Natural killer cell (primary cell): Measurements from ENCODE around the gene MAOA. TPM values are rescaled to one million over a fixed set of nuclear protein-coding genes. Genes with fewer than 3 reads are reported as not detected.

Experiments
- ATAC-seq, 3 donors: fragments of 150-1000 bp in 2 of 3; fragments of 200-7000 bp in 1 of 3; cut with Tn5 transposase; 1 replicate in 1 of 3; 2 replicates in 2 of 3; pipeline ENCODE4 v1.10.0; 2021; ENCODE audit warnings: mild to moderate bottlenecking in 2 of 3, moderate library complexity in 2 of 3
- DNase-seq, 2 donors: peaks; one replicate each; pipeline versions ENCODE4 v3.0.0 to v3.0.0-alpha.2; 2013 to 2021; ENCODE audit warnings: mixed read lengths in 1 of 2
- H3K27ac ChIP-seq: one replicate; pipeline ENCODE4 v1.5.1; 2013; ENCODE audit warnings: mild to moderate bottlenecking, low read length
- H3K27me3 ChIP-seq: one replicate; pipeline ENCODE4 v1.6.1; 2013; ENCODE audit warnings: low read length; ENCODE audit not compliant: control insufficient read depth, insufficient read depth
- H3K36me3 ChIP-seq: one replicate; pipeline ENCODE4 v1.6.1; 2013; ENCODE audit warnings: low read length; ENCODE audit not compliant: control insufficient read depth, insufficient read depth
- H3K4me1 ChIP-seq: one replicate; pipeline ENCODE4 v1.6.1; 2013; ENCODE audit warnings: low read length; ENCODE audit not compliant: control insufficient read depth, insufficient read depth
- H3K4me3 ChIP-seq: one replicate; pipeline ENCODE4 v1.5.1; 2013; ENCODE audit warnings: low read length
- H3K9me3 ChIP-seq: one replicate; pipeline ENCODE4 v1.6.1; 2013; ENCODE audit warnings: low read length; ENCODE audit not compliant: control insufficient read depth, insufficient read depth
- H3K27ac Mint-ChIP-seq, 2 donors: one replicate each; pipeline ENCODE4 v1.8.0; 2022; ENCODE audit warnings: mild to moderate bottlenecking in 2 of 2, mixed read lengths in 2 of 2, moderate library complexity in 1 of 2
- H3K27me3 Mint-ChIP-seq, 2 donors: one replicate each; pipeline ENCODE4 v1.8.0; 2022; ENCODE audit warnings: low read depth in 2 of 2, mixed read lengths in 2 of 2
- H3K36me3 Mint-ChIP-seq: one replicate; pipeline ENCODE4 v1.8.0; 2022; ENCODE audit warnings: mixed read lengths
- H3K4me1 Mint-ChIP-seq, 2 donors: one replicate each; pipeline ENCODE4 v1.8.0; 2022; ENCODE audit warnings: mixed read lengths in 2 of 2
- H3K4me3 Mint-ChIP-seq: one replicate; pipeline ENCODE4 v1.8.0; 2022; ENCODE audit warnings: mild to moderate bottlenecking, moderate library complexity, mixed read lengths
- H3K9me3 Mint-ChIP-seq, 2 donors: one replicate each; pipeline ENCODE4 v1.8.0; 2022; ENCODE audit warnings: mixed read lengths in 2 of 2
- WGBS: methylation state at CpG from one replicate; pipeline ENCODE4 v1.1.7; 2013; ENCODE audit warnings: missing lambda C conversion rate; ENCODE audit not compliant: insufficient coverage; 5-methylcytosine and 5-hydroxymethylcytosine counted together
- intact Hi-C: fragments of 100-400 bp; cut with micrococcal nuclease; formaldehyde crosslinking; loops from one replicate; pipeline ENCODE4 v1.14.2; 2022
- total RNA-seq, 4 donors: library from RNA; stranded (reverse); fragments of 120-200 nt in 1 of 4; gene quantifications; one replicate each; pipeline versions ENCODE4 v1.2.3 to v1.2.4, GENCODE V29; 2013 to 2022
- TF ChIP-seq, protein P1 (sequence below): fragments of 200-600 bp; IDR thresholded peaks from one replicate; pipeline ENCODE4 v1.8.0; 2022; ENCODE audit warnings: antibody characterized with exemption

Gene MAOA
- total RNA-seq, 3 donors from 2014 or later (not counting 1 experiment from before 2014, with no cell fraction given), result 0.05 TPM; not detected in 2

DNA sequence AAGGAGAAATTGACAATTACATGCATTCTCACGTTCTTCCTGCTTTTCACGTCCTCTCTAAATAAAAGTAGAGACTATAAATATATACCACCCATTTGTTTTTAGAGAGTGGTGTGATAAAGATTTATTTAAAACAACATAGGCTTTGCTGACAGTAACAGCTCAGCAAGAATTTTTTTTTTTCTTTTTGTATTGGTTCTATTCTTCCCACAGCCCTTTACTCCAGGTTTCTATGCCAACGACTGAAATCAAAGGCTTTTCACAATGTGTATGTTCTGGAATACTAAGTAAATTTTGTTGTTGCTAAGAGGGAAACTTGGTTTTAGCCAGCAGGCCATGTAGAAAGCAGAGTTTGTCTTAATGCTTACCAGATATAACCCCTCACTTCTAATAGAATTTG lies 43.4 kb downstream of the MAOA start:
- ATAC-seq (no peak), DNase-seq (no peak)
- Mint-ChIP-seq H3K4me3 (no peak overlapping the region), H3K36me3 (no peaks in the 10 kb centered on the region), H3K9me3 (no peaks in the 10 kb centered on the region), H3K27me3 (peaks cover 4 to 34% of the 10 kb centered on the region in 2 donors), H3K27ac (no peak overlapping the region), H3K4me1 (no peaks in the 10 kb centered on the region)
- Histone ChIP-seq H3K9me3 (no peaks in the 10 kb centered on the region), H3K27me3 (no peaks in the 10 kb centered on the region), H3K4me3 (no peak overlapping the region), H3K36me3 (no peaks in the 10 kb centered on the region), H3K27ac (no peak overlapping the region), H3K4me1 (no peaks in the 10 kb centered on the region)
- TF ChIP-seq, protein P1, sequence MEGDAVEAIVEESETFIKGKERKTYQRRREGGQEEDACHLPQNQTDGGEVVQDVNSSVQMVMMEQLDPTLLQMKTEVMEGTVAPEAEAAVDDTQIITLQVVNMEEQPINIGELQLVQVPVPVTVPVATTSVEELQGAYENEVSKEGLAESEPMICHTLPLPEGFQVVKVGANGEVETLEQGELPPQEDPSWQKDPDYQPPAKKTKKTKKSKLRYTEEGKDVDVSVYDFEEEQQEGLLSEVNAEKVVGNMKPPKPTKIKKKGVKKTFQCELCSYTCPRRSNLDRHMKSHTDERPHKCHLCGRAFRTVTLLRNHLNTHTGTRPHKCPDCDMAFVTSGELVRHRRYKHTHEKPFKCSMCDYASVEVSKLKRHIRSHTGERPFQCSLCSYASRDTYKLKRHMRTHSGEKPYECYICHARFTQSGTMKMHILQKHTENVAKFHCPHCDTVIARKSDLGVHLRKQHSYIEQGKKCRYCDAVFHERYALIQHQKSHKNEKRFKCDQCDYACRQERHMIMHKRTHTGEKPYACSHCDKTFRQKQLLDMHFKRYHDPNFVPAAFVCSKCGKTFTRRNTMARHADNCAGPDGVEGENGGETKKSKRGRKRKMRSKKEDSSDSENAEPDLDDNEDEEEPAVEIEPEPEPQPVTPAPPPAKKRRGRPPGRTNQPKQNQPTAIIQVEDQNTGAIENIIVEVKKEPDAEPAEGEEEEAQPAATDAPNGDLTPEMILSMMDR, result no peak
- whole genome bisulfite sequencing, result no CpG with 5 or more reads among the region's 3 CpGs
- intact Hi-C loops, result no loop called here

DNA sequence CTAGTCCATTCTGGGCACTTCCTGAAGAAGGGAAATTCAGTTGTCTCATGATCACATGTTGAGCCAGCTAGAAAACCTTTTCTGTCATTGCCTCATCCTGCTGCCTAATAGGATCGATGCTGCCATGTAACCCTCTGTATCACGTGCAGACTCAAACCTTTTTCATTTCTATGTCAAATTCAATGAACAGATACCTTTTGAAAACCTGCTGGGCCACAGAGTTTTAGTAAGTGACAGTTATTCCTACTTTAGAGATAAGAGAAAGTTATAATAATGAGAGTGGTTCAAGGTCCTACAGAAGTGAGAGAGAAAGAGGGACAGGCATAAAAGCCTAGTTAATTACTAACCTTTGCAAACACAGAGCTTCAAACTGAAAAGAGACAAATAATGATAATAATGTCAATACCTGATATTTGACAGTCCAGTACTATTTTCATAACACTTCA lies 46.0 kb downstream of the MAOA start:
- TF ChIP-seq, protein P1, result no peak

DNA sequence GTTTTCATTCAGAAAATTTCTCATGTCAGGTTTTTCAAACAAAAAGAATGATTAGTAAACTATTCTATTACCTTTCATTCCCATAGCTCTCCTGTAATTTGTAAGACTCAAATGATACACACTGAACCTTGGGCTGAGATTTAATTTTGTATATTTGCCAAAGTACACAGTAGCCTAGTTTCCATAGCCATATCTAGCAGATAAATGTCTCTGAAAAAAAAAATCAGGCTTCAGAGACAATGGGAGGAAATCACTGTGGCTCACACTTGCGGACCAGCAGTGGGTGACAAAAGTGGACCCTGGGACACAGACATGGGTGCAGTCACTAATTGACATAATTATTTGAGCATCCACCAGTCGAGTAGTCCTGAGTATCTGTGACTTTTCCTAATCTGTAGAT lies 46.6 kb downstream of the MAOA start:
- no peak overlapping the region for H3K27ac ChIP-seq
- H3K4me1 Mint-ChIP-seq, result no peaks in the 10 kb centered on the region
- no peak overlapping the region for H3K4me3 ChIP-seq
- H3K4me1 ChIP-seq, result no peaks in the 10 kb centered on the region
- no peaks in the 10 kb centered on the region for H3K9me3 ChIP-seq
- H3K36me3 Mint-ChIP-seq, result no peaks in the 10 kb centered on the region
- peaks cover 4 to 46% of the 10 kb centered on the region in 2 donors for H3K27me3 Mint-ChIP-seq
- no peak for DNase-seq
- H3K27ac Mint-ChIP-seq, result no peak overlapping the region
- H3K4me3 Mint-ChIP-seq, result no peak overlapping the region
- H3K27me3 ChIP-seq, result no peaks in the 10 kb centered on the region
- H3K36me3 ChIP-seq, result no peaks in the 10 kb centered on the region
- 62% methylated on average over 1 of the region's 2 CpGs for WGBS
- TF ChIP-seq, protein P1, result no peak
- no peaks in the 10 kb centered on the region for H3K9me3 Mint-ChIP-seq
- intact Hi-C loops, result no loop called here
- ATAC-seq, result no peak

More for the DNA sequence above, 46.0 kb downstream of the MAOA start:
- H3K27ac Mint-ChIP-seq, result no peak overlapping the region
- no peak overlapping the region for H3K27ac ChIP-seq
- no peak overlapping the region for H3K4me3 ChIP-seq
- 67% methylated on average over 2 of the region's 2 CpGs for WGBS
- H3K4me1 ChIP-seq, result no peaks in the 10 kb centered on the region
- H3K9me3 ChIP-seq, result no peaks in the 10 kb centered on the region
- H3K36me3 Mint-ChIP-seq, result no peaks in the 10 kb centered on the region
- intact Hi-C loops, result no loop called here
- ATAC-seq (no peak), DNase-seq (no peak)
- peaks cover 4 to 46% of the 10 kb centered on the region in 2 donors for H3K27me3 Mint-ChIP-seq
- no peak overlapping the region for H3K4me3 Mint-ChIP-seq
- H3K36me3 ChIP-seq, result no peaks in the 10 kb centered on the region
- H3K9me3 Mint-ChIP-seq, result no peaks in the 10 kb centered on the region
- H3K27me3 ChIP-seq, result no peaks in the 10 kb centered on the region
- H3K4me1 Mint-ChIP-seq, result no peaks in the 10 kb centered on the region

DNA sequence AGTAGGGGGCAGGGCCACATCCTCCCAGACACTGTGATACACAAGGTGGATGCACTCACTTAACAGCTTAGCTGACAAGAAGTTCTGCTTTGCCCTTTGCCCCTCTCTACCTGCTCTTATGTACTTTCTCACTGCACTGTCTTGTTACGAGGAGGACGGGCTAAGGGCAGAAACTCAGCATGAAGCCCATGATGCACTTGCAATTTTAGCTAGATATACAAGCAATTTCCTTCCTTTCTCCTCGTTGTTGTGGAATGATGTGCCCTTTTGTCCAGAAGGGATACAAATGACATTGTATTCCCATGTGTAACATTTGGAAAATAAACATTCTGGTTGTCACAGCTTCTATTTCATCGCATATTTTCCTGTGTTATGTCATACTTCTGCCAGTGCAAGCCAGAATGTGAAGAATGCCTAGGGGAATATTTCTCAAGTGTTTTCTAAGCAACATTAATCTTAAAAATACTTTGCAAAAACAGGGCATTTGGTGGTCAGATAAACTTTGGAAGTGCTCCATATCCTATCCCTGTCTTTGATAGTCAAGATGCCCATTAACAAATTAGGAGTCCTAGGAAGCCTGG lies 47.2 kb downstream of the MAOA start:
- Mint-ChIP-seq H3K4me1 (no peaks in the 10 kb centered on the region), H3K27ac (no peak overlapping the region), H3K9me3 (no peaks in the 10 kb centered on the region), H3K36me3 (no peaks in the 10 kb centered on the region), H3K27me3 (peaks cover 4 to 46% of the 10 kb centered on the region in 2 donors), H3K4me3 (no peak overlapping the region)
- Histone ChIP-seq H3K9me3 (no peaks in the 10 kb centered on the region), H3K4me3 (no peak overlapping the region), H3K27ac (no peak overlapping the region), H3K27me3 (no peaks in the 10 kb centered on the region), H3K4me1 (no peaks in the 10 kb centered on the region), H3K36me3 (no peaks in the 10 kb centered on the region)
- no peak for DNase-seq
- no peak for ATAC-seq
- TF ChIP-seq, protein P1, result no peak
- 100% methylated on average over 3 of the region's 4 CpGs for WGBS
- intact Hi-C loops, result no loop called here
